A549 (cell line): ENCODE data around the gene ANK2.

Source experiments
- BCL3 ChIP-seq: fragments of >200 bp; sonication (Bioruptor Twin); formaldehyde crosslinking; IDR thresholded peaks from 3 replicates; pipeline ENCODE4 v1.6.1; 2016
- CTCF ChIP-seq: fragments of >200 bp; sonication (Bioruptor Twin); formaldehyde crosslinking; IDR thresholded peaks from 3 replicates; pipeline ENCODE4 v1.5.1; 2016
- ELK1 ChIP-seq: fragments of 150-350 bp; IDR thresholded peaks from 2 replicates; pipeline ENCODE4 v1.6.1; 2014; ENCODE audit warnings: low read depth, mild to moderate bottlenecking, low read length
- MAX ChIP-seq: IDR thresholded peaks from 2 replicates; pipeline ENCODE4 v1.6.1; 2012
- SMC3 ChIP-seq: fragments of >200 bp; sonication (Bioruptor Twin); formaldehyde crosslinking; IDR thresholded peaks from 3 replicates; pipeline ENCODE4 v1.6.1; 2018; ENCODE audit warnings: inconsistent platforms

GRCh38 chr4:113212613-113213012 lies 163.2 kb downstream of the ANK2 start:
- TF ChIP-seq SMC3 (no peak), CTCF (no peak), BCL3 (no peak), MAX (no peak), ELK1 (no peak)
